Measurements from ENCODE around the gene SDHAF4. TPM values are rescaled to one million over a fixed set of nuclear protein-coding genes. Genes with fewer than 3 reads are reported as not detected.
A peak's percentile ranks its signal among the peaks of the same experiment; 100 is the strongest.

Gene SDHAF4
- total and polyA plus RNA-seq, 2 of the 13 experiments (the other 11 are each of a cell fraction or from before 2014, with no cell fraction given) = 7.5 to 10.8 TPM

GRCh38 chr6:70566751-70567382 lies at the start of gene SDHAF4 (continued):
- 0 out of 2 replicates have a peak, but pooled peaks have one; percentile 68 for TF ChIP-seq ZNF383 (CRISPR knock-in tag; IDR thresholded peaks at IDR 0.05; ENCODE audit: borderline replicate concordance)
- TF ChIP-seq POGK (CRISPR knock-in tag; conservative IDR thresholded peaks at IDR 0.05) = peak; percentile 88
- TF ChIP-seq BRD4 (CRISPR knock-in tag; IDR thresholded peaks at IDR 0.05) = peak; percentile 86; the same call in 1 of the 2 replicates
- TF ChIP-seq, protein P1, sequence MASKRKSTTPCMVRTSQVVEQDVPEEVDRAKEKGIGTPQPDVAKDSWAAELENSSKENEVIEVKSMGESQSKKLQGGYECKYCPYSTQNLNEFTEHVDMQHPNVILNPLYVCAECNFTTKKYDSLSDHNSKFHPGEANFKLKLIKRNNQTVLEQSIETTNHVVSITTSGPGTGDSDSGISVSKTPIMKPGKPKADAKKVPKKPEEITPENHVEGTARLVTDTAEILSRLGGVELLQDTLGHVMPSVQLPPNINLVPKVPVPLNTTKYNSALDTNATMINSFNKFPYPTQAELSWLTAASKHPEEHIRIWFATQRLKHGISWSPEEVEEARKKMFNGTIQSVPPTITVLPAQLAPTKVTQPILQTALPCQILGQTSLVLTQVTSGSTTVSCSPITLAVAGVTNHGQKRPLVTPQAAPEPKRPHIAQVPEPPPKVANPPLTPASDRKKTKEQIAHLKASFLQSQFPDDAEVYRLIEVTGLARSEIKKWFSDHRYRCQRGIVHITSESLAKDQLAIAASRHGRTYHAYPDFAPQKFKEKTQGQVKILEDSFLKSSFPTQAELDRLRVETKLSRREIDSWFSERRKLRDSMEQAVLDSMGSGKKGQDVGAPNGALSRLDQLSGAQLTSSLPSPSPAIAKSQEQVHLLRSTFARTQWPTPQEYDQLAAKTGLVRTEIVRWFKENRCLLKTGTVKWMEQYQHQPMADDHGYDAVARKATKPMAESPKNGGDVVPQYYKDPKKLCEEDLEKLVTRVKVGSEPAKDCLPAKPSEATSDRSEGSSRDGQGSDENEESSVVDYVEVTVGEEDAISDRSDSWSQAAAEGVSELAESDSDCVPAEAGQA (IDR thresholded peaks at IDR 0.05; ENCODE audit: low read depth) = peak; percentile 53; the same call in 1 of the 2 replicates
- TF ChIP-seq, protein P1 (CRISPR knock-in tag; IDR thresholded peaks at IDR 0.05; ENCODE audit: borderline replicate concordance) = 0 out of 2 replicates have a peak, but pooled peaks have one; percentile 69
- TF ChIP-seq KMT2A (CRISPR knock-in tag; IDR thresholded peaks at IDR 0.05) = peak; percentile 89
- TF ChIP-seq, protein P2, sequence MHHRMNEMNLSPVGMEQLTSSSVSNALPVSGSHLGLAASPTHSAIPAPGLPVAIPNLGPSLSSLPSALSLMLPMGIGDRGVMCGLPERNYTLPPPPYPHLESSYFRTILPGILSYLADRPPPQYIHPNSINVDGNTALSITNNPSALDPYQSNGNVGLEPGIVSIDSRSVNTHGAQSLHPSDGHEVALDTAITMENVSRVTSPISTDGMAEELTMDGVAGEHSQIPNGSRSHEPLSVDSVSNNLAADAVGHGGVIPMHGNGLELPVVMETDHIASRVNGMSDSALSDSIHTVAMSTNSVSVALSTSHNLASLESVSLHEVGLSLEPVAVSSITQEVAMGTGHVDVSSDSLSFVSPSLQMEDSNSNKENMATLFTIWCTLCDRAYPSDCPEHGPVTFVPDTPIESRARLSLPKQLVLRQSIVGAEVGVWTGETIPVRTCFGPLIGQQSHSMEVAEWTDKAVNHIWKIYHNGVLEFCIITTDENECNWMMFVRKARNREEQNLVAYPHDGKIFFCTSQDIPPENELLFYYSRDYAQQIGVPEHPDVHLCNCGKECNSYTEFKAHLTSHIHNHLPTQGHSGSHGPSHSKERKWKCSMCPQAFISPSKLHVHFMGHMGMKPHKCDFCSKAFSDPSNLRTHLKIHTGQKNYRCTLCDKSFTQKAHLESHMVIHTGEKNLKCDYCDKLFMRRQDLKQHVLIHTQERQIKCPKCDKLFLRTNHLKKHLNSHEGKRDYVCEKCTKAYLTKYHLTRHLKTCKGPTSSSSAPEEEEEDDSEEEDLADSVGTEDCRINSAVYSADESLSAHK (CRISPR knock-in tag; IDR thresholded peaks at IDR 0.05; ENCODE audit: borderline replicate concordance) = no peak
- no peak for TF ChIP-seq JUNB (CRISPR knock-in tag; IDR thresholded peaks at IDR 0.05; ENCODE audit: borderline replicate concordance)
- TF ChIP-seq SOX13 (IDR thresholded peaks at IDR 0.05) = no peak
- TF ChIP-seq SOX13 (CRISPR knock-in tag; conservative IDR thresholded peaks at IDR 0.05 in 1 of 2, IDR thresholded peaks at IDR 0.05 in 1 of 2) = peak in 1 of 2 experiments; percentile 38; a peak in 1 of 4 replicates
- TF ChIP-seq CERS6 (CRISPR knock-in tag; IDR thresholded peaks at IDR 0.05) = no peak
- TF ChIP-seq SNAPC2 (CRISPR knock-in tag; IDR thresholded peaks at IDR 0.05) = no peak; the same call in 1 of the 2 replicates
- TF ChIP-seq BRF2 (CRISPR knock-in tag; IDR thresholded peaks at IDR 0.05) = peak; percentile 48; the same call in 1 of the 2 replicates
- TF ChIP-seq, protein P3, sequence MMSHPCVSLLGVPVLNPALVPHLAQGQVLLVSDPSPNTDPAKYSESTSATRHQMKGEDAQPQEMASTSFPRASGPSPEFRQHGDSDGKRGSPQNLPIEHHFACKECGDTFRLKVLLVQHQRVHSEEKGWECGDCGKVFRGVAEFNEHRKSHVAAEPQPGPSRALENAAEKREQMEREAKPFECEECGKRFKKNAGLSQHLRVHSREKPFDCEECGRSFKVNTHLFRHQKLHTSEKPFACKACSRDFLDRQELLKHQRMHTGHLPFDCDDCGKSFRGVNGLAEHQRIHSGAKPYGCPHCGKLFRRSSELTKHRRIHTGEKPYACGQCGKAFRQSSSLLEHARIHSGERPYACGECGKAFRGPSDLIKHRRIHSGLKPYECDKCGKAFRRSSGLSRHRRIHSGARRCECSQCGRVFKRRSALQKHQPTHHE (CRISPR knock-in tag; IDR thresholded peaks at IDR 0.05; ENCODE audit: borderline replicate concordance) = peak; percentile 69; the same call in 1 of the 2 replicates

Measured in HepG2 (cell line).